Germinal center (tissue), 1 donor: ENCODE data around the gene TKFC.

Experiments used
- DNase-seq: peaks from one replicate; pipeline ENCODE4 v3.0.0; 2012; ENCODE audit warnings: mixed read lengths, low spot score

The TKFC gene, protein sequence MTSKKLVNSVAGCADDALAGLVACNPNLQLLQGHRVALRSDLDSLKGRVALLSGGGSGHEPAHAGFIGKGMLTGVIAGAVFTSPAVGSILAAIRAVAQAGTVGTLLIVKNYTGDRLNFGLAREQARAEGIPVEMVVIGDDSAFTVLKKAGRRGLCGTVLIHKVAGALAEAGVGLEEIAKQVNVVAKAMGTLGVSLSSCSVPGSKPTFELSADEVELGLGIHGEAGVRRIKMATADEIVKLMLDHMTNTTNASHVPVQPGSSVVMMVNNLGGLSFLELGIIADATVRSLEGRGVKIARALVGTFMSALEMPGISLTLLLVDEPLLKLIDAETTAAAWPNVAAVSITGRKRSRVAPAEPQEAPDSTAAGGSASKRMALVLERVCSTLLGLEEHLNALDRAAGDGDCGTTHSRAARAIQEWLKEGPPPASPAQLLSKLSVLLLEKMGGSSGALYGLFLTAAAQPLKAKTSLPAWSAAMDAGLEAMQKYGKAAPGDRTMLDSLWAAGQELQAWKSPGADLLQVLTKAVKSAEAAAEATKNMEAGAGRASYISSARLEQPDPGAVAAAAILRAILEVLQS

DNA sequence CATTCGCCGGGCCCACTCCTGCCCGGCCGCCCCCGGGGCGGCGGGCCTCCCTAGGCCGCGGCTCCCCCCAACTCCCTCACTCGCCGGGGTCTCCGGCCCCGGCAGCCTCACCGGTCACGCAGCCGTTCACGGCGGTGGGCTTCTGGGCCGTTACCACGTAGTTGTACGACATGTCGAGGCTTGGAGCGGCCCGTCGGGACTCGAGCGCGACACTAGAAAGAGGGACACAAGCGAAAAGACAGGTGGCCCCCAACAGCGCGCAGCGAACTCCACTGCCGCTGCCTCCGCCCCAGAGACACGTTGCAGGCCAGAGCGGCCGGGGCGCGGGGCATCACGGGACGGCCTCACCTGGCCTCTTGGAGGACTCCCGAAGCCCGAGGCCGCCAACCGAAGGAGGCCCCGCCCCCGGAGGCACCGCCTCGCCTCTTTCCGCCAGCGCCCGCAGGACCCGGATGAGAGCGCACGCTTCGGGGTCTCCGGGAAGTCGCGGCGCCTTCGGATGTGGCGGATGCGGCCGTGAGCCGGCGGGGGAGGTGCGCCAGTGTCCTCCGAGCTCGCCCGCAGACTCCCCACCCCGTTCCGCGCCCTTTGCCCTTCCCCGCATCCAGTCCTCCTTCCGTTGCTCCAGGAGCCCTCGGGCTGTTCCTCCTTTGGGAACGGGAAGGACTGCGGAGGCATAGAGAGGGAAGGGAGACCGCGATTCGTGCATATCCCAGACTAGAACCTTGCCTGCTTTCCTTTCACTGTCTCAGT is at the start of gene TKFC, which contains the start of gene DDB1:
Gene TKFC, plus strand, starts transcription at position 432 of the 753 bp plus-strand sequence. CDS start 1,501 bp downstream, outside the sequence.
Gene DDB1, minus strand, starts transcription at position 309 of the 753 bp plus-strand sequence. Its CDS starts 137 bp downstream, at position 172.
- DNase-seq, result peak; percentile 95

DNA sequence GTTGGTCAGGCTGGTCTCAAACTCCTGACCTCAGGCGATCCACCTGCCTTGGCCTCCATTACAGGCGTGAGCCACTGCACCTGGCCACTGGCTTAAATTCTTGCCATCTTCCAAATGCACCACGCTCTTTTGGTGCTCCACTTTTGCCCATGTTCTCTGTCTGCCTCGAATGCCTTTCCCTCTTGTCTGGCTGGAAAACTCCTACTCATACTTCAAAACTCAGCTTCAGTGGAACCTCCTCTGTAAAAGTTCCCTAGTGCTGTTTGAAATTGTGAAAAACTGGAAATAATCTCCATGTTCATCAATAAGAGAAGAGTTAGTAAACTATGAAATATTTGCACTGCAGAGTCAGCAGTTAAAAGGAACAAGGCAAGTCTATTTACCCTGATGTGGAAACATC is 49.4 kb upstream of the TKFC start:
- no peak for DNase-seq

GRCh38 chr11:61287338-61287977 is 45.6 kb upstream of the TKFC start:
- no peak for DNase-seq

GRCh38 chr11:61290905-61291690 is 41.9 kb upstream of the TKFC start:
- DNase-seq, result peak; percentile 12

- no peak for DNase-seq
These were observed 40.7 kb upstream of the TKFC start for GRCh38 chr11:61292356-61292755.

- peak; percentile 43 for DNase-seq
These were observed 38.9 kb upstream of the TKFC start for GRCh38 chr11:61293867-61294716.

- peak; percentile 91 for DNase-seq
These were observed 38.1 kb upstream of the TKFC start, which contains the start of gene VWCE for GRCh38 chr11:61294717-61295595. TSS of gene VWCE (minus strand) at chr11:61295316. CDS start at chr11:61295037, 279 bp downstream.

DNA sequence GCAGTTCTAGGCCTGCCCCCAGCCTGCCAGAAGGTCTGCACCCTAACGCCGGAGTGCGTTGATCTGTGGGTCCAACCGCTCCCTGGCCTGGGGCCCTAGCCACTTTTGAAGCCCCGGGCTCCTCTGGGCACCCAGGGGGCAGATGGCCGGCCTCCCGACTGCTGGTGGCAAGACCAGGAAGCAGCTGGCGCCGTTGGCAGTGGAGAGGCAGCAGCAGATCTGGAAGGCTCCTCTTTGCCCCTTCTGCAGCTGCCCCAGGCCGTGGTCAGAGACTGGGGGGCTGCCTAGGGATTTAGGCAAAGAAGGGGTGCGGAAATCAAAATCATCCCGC is 37.5 kb upstream of the TKFC start:
- no peak for DNase-seq

GRCh38 chr11:61297341-61297740 is 35.7 kb upstream of the TKFC start:
- no peak for DNase-seq

GRCh38 chr11:61297746-61298145 is 35.3 kb upstream of the TKFC start:
- DNase-seq, result no peak

DNA sequence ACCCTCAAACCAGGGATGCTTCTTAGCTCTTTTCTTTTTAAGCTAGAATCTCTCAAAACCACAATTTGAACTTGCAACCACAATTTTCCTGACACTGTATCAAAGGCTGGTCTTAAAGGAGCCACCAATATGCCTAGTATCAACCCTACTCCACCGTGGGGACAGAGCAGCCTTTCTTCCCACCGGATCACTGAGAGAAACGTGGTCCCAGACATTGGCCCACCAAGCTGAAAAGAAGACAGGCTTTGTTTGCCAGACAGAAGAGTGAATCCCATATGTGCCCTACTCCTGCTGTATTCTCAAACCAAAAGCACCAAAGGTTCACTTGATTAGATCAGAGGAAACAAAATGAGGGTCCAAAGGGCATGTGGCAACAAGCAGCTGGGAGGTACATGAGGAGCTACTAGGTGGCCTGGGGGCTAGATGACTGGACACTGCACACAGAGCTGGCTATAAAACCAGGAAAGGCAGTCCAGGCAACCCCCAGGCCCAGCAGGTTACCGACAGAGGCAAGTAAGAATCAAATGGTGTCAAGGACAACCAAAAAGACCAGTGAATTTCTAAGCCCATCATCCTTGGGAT is 34.3 kb upstream of the TKFC start:
- no peak for DNase-seq

DNA sequence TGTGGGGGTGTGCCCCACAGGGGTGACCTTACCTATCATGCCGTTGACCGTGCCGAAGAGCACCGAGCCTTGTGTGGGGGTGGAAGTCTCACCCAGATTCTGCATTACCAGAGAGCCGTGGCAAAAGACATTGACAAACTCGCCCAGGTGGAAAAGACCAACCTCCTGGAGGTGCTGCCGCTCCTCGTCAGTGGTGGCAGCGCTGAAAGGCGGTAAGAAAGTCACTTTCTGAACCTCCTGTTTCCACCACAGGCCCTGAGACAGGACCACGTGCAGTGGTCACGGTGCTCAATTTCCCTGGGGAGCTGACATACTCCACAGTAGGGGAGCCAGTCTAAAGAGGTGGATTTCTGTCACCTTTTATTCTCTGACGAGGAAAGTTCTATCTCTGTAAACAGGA is 30.5 kb upstream of the TKFC start:
- DNase-seq, result no peak

- DNase-seq, result no peak
These were observed 29.3 kb upstream of the TKFC start for GRCh38 chr11:61303725-61304124.

DNA sequence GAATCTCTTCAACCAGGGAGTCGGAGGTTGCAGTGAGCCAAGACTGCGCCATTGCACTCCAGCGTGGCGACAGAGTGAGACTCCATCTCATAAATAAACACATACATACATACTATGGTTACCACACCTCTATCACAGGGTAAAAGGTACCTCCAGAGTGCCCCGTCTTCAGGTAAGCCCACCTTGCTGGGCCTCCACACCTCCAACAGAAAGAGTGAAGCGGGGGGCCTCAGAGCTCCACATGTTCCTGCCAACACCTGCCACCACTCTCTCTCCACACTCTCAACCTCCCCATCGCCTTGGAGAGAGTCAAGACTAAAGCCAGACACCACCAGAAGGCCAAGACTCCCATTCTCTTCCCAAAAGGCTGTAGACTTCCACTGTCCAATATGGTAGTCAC is 27.6 kb upstream of the TKFC start:
- no peak for DNase-seq

GRCh38 chr11:61306221-61306620 is 26.8 kb upstream of the TKFC start:
- no peak for DNase-seq

DNA sequence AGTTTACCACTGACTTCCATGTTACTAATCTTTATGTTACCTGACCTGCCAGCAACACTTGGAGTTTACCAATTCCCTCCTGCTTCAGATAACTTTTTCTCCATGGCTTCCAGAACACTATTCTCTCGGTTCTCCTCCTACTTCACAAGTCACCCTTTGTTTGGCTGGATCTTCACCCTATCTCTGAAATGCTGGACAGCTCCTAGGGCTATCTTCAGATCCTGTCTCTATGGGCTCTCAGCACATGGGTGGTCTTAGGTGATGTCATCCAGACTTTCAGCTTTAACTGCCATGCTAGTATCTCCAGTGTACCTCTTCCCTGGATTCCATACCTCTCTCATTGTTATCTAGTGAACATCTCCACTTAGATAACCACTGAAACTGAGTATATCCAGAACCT is 25.7 kb upstream of the TKFC start:
- no peak for DNase-seq

- no peak for DNase-seq
These were observed 23.9 kb upstream of the TKFC start for GRCh38 chr11:61309141-61309540.

DNA sequence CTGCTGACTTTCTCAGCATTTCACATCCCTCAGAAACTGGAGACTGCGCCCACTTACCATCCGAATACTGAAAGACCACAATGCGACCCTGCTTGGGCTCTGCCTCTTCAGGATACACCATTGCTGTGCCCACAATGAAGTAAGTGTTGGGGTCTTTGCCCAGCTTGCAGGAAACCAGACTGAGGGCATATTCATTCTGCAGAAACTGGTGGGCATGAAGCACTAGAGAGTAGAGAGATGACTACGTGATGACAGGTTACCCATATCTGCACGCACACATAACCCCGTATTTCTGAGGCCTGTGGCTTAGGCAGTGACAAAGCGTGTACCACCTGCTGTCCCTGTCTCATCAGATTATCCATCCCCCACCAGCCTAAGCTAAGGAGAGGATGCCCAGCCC is 23.3 kb upstream of the TKFC start:
- DNase-seq, result no peak

GRCh38 chr11:61310749-61311148 is 22.3 kb upstream of the TKFC start:
- DNase-seq, result no peak
